OCI-LY7 (cell line): ENCODE measurements around the gene SMIM22. TPM values are rescaled to one million over a fixed set of nuclear protein-coding genes. Genes with fewer than 3 reads are reported as not detected.

ENCODE experiments used
- BruUV-seq: library from RNA; stranded (reverse); fragments of 400-500 nt; replicated peaks from 2 replicates; lab custom pipeline; 2021; lab: Mats Ljungman, UMichigan
- CTCF ChIA-PET: fragments of 300-600 bp; sonication (Branson Sonifier 250); formaldehyde crosslinking; loops from one replicate; lab custom pipeline; 2022; ENCODE audit warnings: antibody characterized with exemption; ENCODE audit not compliant: unreplicated experiment; lab: Charles Lee
- POLR2A ChIA-PET: fragments of 300-600 bp; sonication (Branson Sonifier 250); formaldehyde crosslinking; loops from one replicate; lab custom pipeline; 2022; ENCODE audit warnings: antibody characterized with exemption; lab: Charles Lee
- DNase-seq: peaks from one replicate; pipeline ENCODE4 v3.0.0-alpha.2; 2015; ENCODE audit warnings: low spot score
- H2AFZ ChIP-seq: fragments of 200-600 bp; sonication (generic), shearing (Covaris generic); 2 replicates; pipeline ENCODE4 v1.6.1; 2014; ENCODE audit warnings: mild to moderate bottlenecking, antibody characterized with exemption, low read length, moderate library complexity
- H3K27ac ChIP-seq: fragments of 200-600 bp; sonication (generic); 2 replicates; pipeline ENCODE4 v1.5.1; 2014; ENCODE audit warnings: mixed run types, low read depth, mild to moderate bottlenecking, moderate library complexity, low read length, inconsistent platforms; ENCODE audit not compliant: poor library complexity, severe bottlenecking
- H3K36me3 ChIP-seq: fragments of 200-600 bp; sonication (generic); 2 replicates; pipeline ENCODE4 v1.6.1; 2014; ENCODE audit warnings: mild to moderate bottlenecking, antibody characterized with exemption, low read length, moderate library complexity, mixed read lengths; ENCODE audit not compliant: insufficient read depth
- H3K4me1 ChIP-seq: fragments of 200-600 bp; sonication (generic); 2 replicates; pipeline ENCODE4 v1.5.1; 2014; ENCODE audit warnings: mild to moderate bottlenecking, low read length; ENCODE audit not compliant: insufficient read depth, poor library complexity, severe bottlenecking
- H3K4me2 ChIP-seq: fragments of 200-600 bp; sonication (generic); 2 replicates; pipeline ENCODE4 v1.6.1; 2014; ENCODE audit warnings: mild to moderate bottlenecking, low read length
- H3K4me3 ChIP-seq: fragments of 200-600 bp; sonication (generic); 2 replicates; pipeline ENCODE4 v1.5.1; 2014; ENCODE audit warnings: mild to moderate bottlenecking, low read depth, low read length; ENCODE audit not compliant: poor library complexity, severe bottlenecking
- H3K79me2 ChIP-seq: fragments of 200-600 bp; sonication (generic); 2 replicates; pipeline ENCODE4 v1.6.1; 2016; ENCODE audit warnings: low read depth, mild to moderate bottlenecking, low read length, moderate library complexity, mixed read lengths; ENCODE audit not compliant: insufficient read depth
- H3K9me2 ChIP-seq: fragments of 200-600 bp; sonication (generic); 2 replicates; pipeline ENCODE4 v1.6.1; 2016; ENCODE audit warnings: mild to moderate bottlenecking, low read length, mixed read lengths; ENCODE audit not compliant: insufficient read depth
- H3K9me3 ChIP-seq: fragments of 200-600 bp; sonication (generic); 2 replicates; pipeline ENCODE4 v1.6.1; 2014; ENCODE audit warnings: mild to moderate bottlenecking, mixed run types, low read length, mixed read lengths
- H4K20me1 ChIP-seq: fragments of 200-600 bp; sonication (generic); 2 replicates; pipeline ENCODE4 v1.6.1; 2014; ENCODE audit warnings: mild to moderate bottlenecking, antibody characterized with exemption, low read length, moderate library complexity, mixed read lengths; ENCODE audit not compliant: insufficient read depth
- CTCF ChIP-seq: fragments of 200-600 bp; sonication (generic); conservative IDR thresholded peaks from 2 replicates; pipeline ENCODE4 v1.5.1; 2014; ENCODE audit warnings: mild to moderate bottlenecking, antibody characterized with exemption, low read length, moderate library complexity, mixed read lengths
- EZH2phosphoT487 ChIP-seq: fragments of 200-600 bp; sonication (generic); IDR thresholded peaks from 2 replicates; pipeline ENCODE4 v1.6.1; 2018; ENCODE audit warnings: low read depth, borderline replicate concordance, mild to moderate bottlenecking, mixed run types, antibody characterized with exemption, low read length, moderate library complexity, mixed read lengths
- intact Hi-C: fragments of 100-400 bp; cut with micrococcal nuclease; formaldehyde crosslinking; loops from one replicate; pipeline ENCODE4 v1.10.0; 2022; ENCODE audit not compliant: unreplicated experiment
- total RNA-seq, 2 experiments: library from RNA; depleted of rRNA in 1 of 2; stranded (reverse); fragments of >200 nt in 1 of 2; shearing (Covaris generic) in 1 of 2; gene quantifications; 2 replicates each; pipeline ENCODE4 v1.2.3, GENCODE V29; 2014 to 2022

The SMIM22 gene
- total RNA-seq, 2 experiments from 2014 or later, result not detected

DNA sequence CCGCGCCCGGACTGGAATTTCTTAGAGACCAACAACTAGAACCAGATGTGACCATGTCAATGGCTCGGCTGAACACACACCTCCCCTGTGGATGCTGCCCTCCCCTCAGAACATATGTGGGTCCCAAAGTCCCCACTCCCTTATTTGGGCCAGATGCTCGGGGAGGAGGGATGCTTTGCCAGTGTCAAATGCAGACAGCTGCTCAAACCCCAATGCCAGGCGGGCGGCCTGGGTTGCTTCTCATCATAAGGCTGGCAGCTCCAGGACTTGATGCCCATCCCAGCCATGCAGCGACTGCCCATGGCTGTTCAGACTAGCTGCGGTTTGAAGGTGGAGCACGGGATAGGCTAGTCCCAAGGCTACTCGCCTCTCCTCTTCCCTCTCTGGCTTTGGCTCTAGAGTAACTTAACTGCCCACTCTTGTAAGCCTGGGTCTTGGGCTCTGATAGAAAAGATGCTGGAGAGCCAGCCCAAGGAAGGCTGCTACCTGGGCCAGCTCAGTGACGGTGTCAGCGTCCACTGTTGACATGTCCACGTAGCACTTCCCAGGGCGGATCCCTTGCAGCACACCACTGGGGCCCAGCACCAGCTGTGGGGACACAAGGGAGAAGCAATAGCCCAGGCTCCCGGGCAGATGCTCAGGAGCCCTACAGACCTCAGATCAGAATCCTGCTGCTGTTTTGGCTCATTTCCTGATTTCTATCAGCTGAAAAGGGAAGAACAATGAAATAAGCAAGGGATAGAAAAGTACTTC lies 18.3 kb downstream of the SMIM22 start:
- intact Hi-C loops, result no loop called here
- ChIA-PET CTCF (no interaction called here), POLR2A (interaction anchor here (0.7 kb wide), 2 partner anchors 27 to 66 kb away, joined by 3 read pairs; no protein-coding TSS in a partner anchor)
- DNase-seq, result no peak
- Histone ChIP-seq H3K4me1 (no peaks in the 10 kb centered on the region), H3K27ac (no peak overlapping the region), H3K79me2 (no peaks in the 10 kb centered on the region), H3K9me3 (no peaks in the 10 kb centered on the region), H3K9me2 (no peaks in the 10 kb centered on the region), H3K36me3 (peaks cover 85% of the 10 kb centered on the region), H3K4me3 (no peak overlapping the region), H4K20me1 (no peaks in the 10 kb centered on the region), H2AFZ (no peak overlapping the region), H3K4me2 (no peak overlapping the region)
- no TSS peak for BruUV-seq
- no peak for TF ChIP-seq CTCF

DNA sequence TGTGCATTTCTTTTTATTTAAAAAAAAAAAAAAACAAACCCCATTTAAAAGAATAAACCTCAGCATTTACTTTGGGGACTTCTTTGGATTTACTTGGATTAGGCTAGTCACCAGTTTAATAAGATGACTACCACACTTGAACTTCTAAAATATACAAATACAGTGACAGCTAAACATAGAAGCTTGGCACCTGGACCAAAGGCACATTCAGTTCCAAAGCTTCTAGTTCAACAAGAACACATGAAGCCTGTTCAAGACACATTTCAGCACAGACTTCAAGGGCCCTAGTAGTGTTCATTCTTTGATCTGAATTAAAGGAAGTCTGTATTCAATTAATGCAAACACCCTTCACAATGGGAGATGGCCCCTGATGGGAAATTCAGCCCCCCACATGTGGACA lies 18.9 kb downstream of the SMIM22 start:
- Histone ChIP-seq H3K27ac (no peak overlapping the region), H3K36me3 (peaks cover 85% of the 10 kb centered on the region), H4K20me1 (no peaks in the 10 kb centered on the region), H3K9me2 (no peaks in the 10 kb centered on the region), H2AFZ (no peak overlapping the region), H3K4me2 (no peak overlapping the region), H3K9me3 (no peaks in the 10 kb centered on the region), H3K4me1 (no peaks in the 10 kb centered on the region), H3K79me2 (no peaks in the 10 kb centered on the region), H3K4me3 (no peak overlapping the region)
- intact Hi-C loops, result no loop called here
- ChIA-PET CTCF (no interaction called here), POLR2A (interaction anchor here (0.7 kb wide), 1 partner anchor 28 kb away, joined by 3 read pairs; no protein-coding TSS in a partner anchor)
- no peak for TF ChIP-seq CTCF
- no peak for TF ChIP-seq EZH2phosphoT487
- no TSS peak for BruUV-seq
- DNase-seq, result no peak

DNA sequence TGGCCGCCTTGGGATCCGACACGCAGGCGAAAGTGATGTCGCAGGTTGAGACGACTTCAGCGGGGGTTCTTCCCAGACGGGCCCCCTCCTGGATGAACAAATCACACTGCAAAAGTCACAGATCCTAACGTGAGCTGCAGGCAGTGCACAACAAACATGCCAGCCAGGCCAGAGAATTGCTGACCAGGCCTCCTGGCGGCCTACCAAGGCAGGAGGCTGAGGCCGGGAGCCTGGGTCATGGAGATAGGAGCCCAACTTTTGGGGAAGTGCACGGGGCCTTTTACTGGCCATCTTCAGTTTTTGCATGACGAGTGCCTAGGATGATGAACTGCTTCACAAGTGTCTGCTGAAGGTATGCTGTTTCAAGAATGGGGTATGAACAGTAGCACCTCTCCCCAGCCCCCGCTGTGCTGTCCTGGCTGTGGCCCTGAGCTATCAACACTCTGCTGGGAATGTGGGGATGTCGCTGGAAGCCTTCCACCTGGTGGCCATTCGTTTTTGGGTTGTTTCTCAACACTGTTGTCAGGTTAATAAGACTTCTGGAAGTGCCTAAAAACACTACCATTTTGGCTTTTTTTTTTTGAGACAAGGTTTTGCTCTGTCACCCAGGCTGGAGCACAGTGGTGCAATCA lies 19.5 kb downstream of the SMIM22 start:
- Histone ChIP-seq H3K36me3 (peaks cover 86% of the 10 kb centered on the region), H3K4me2 (no peak overlapping the region), H3K9me2 (no peaks in the 10 kb centered on the region)

More for the DNA sequence above, 19.5 kb downstream of the SMIM22 start:
- no TSS peak for BruUV-seq
- POLR2A ChIA-PET, result interaction anchor here (0.7 kb wide), 2 partner anchors 29 to 401 kb away, joined by 3 read pairs; no protein-coding TSS in a partner anchor
- Histone ChIP-seq H3K4me3 (no peak overlapping the region), H3K27ac (no peak overlapping the region), H3K9me3 (no peaks in the 10 kb centered on the region), H2AFZ (no peak overlapping the region), H3K4me1 (no peaks in the 10 kb centered on the region), H3K79me2 (no peaks in the 10 kb centered on the region), H4K20me1 (no peaks in the 10 kb centered on the region)
- DNase-seq, result no peak
- TF ChIP-seq CTCF (no peak), EZH2phosphoT487 (no peak)
- CTCF ChIA-PET, result no interaction called here
- intact Hi-C loops, result no loop called here
